Neural progenitor cell (in vitro differentiated cells): ENCODE data around the gene CYP1A2.

Source experiments
- CTCF ChIP-seq: fragments of 200-600 bp; sonication (generic); IDR thresholded peaks from 2 replicates; pipeline ENCODE4 v1.5.1; 2017; ENCODE audit warnings: antibody characterized with exemption, mild to moderate bottlenecking
- EZH2phosphoT487 ChIP-seq: fragments of 200-600 bp; sonication (generic); IDR thresholded peaks from 2 replicates; pipeline ENCODE4 v1.6.1; 2017; ENCODE audit warnings: antibody characterized with exemption

- TF ChIP-seq CTCF (no peak), EZH2phosphoT487 (no peak)
Observed at GRCh38 chr15:74732846-74733245, 15.8 kb upstream of the CYP1A2 start.
